Fibroblast of the aortic adventitia (primary cell): ENCODE measurements around the gene MYO1C. TPM values are rescaled to one million over a fixed set of nuclear protein-coding genes. Genes with fewer than 3 reads are reported as not detected.

Experiments
- DNase-seq: peaks from one replicate; pipeline ENCODE4 v3.0.0-alpha.2; 2010; ENCODE audit warnings: low read depth
- H3K4me3 ChIP-seq: 2 replicates; pipeline ENCODE4 v1.5.1; 2011; ENCODE audit warnings: low read depth, mild to moderate bottlenecking, control low read depth, low read length, moderate library complexity
- CTCF ChIP-seq: IDR thresholded peaks from 2 replicates; pipeline ENCODE4 v1.5.1; 2011; ENCODE audit warnings: mild to moderate bottlenecking, low read length, control low read depth, inconsistent platforms; ENCODE audit not compliant: insufficient read depth
- total RNA-seq: library from RNA; depleted of rRNA; stranded (reverse); fragments of >200 nt; gene quantifications from 2 replicates; pipeline ENCODE4 v1.2.3, GENCODE V29; 2012; ENCODE audit warnings: low replicate concordance

Gene MYO1C
- total RNA-seq, 1 donor = 139 TPM

GRCh38 chr17:1470071-1470754 is 22.3 kb downstream of the MYO1C start:
- TF ChIP-seq CTCF = no peak
- DNase-seq = no peak
- no peak overlapping the region for H3K4me3 ChIP-seq

- no peak for DNase-seq
Observed at GRCh38 chr17:1469231-1469852, 23.1 kb downstream of the MYO1C start.

GRCh38 chr17:1467898-1468492 is 24.5 kb downstream of the MYO1C start:
- TF ChIP-seq CTCF = no peak
- DNase-seq = no peak
- no peak overlapping the region for H3K4me3 ChIP-seq

More at GRCh38 chr17:1469231-1469852, 23.1 kb downstream of the MYO1C start:
- TF ChIP-seq CTCF = no peak
- H3K4me3 ChIP-seq = no peak overlapping the region

GRCh38 chr17:1467258-1467657 is 25.2 kb downstream of the MYO1C start:
- TF ChIP-seq CTCF = no peak
- no peak for DNase-seq
- H3K4me3 ChIP-seq = no peak overlapping the region

GRCh38 chr17:1464186-1464585 is 28.3 kb downstream of the MYO1C start:
- no peak for DNase-seq
- H3K4me3 ChIP-seq = no peak overlapping the region
- no peak for TF ChIP-seq CTCF

- no peak for TF ChIP-seq CTCF
Observed at GRCh38 chr17:1462164-1463112, 30.0 kb downstream of the MYO1C start.

More at GRCh38 chr17:1462164-1463112, 30.0 kb downstream of the MYO1C start:
- H3K4me3 ChIP-seq = no peak overlapping the region
- DNase-seq = no peak
